Measurements from ENCODE around the gene KATNB1.
"Not testable (repeated sequence)": the region's sequence is repeated elsewhere in the genome, so short reads cannot be mapped to it uniquely, and the experiment has no call there.

KATNB1 gene

GRCh38 chr16:57726433-57726947, 9.1 kb upstream of the KATNB1 start:
- DNase-seq = no peak

- DNase-seq = no peak
Measured at GRCh38 chr16:57727610-57728009, 8.0 kb upstream of the KATNB1 start.

GRCh38 chr16:57728336-57729181, 7.0 kb upstream of the KATNB1 start:
- DNase-seq = no peak

- no peak for DNase-seq
Measured at GRCh38 chr16:57729182-57729484, 6.4 kb upstream of the KATNB1 start.

- DNase-seq = not testable (repeated sequence)
Measured at GRCh38 chr16:57729852-57730251, 5.7 kb upstream of the KATNB1 start.

- no peak for DNase-seq
Measured at GRCh38 chr16:57730771-57731730, 4.5 kb upstream of the KATNB1 start.

- no peak for DNase-seq
Measured at GRCh38 chr16:57732037-57732436, 3.5 kb upstream of the KATNB1 start.

GRCh38 chr16:57732714-57733113, 2.9 kb upstream of the KATNB1 start:
- DNase-seq = no peak

GRCh38 chr16:57734308-57734924, 1.2 kb upstream of the KATNB1 start:
- no peak for DNase-seq

- DNase-seq = peak; percentile 98
Measured at GRCh38 chr16:57734925-57735754, 430 bp upstream of the KATNB1 start.

GRCh38 chr16:57736419-57737351, 1.1 kb downstream of the KATNB1 start:
- peak; percentile 41 for DNase-seq

- DNase-seq = no peak
Measured at GRCh38 chr16:57738844-57739243, 3.3 kb downstream of the KATNB1 start.

GRCh38 chr16:57739756-57740422, 4.3 kb downstream of the KATNB1 start:
- no peak for DNase-seq

- DNase-seq = no peak
Measured at GRCh38 chr16:57740423-57741071, 5.0 kb downstream of the KATNB1 start.

- no peak for DNase-seq
Measured at GRCh38 chr16:57741660-57742191, 6.2 kb downstream of the KATNB1 start.

GRCh38 chr16:57742543-57742942, 7.0 kb downstream of the KATNB1 start:
- no peak for DNase-seq

- no peak for DNase-seq
Measured at GRCh38 chr16:57743458-57743857, 7.9 kb downstream of the KATNB1 start.

- DNase-seq = no peak
Measured at GRCh38 chr16:57743886-57744641, 8.5 kb downstream of the KATNB1 start.

GRCh38 chr16:57744642-57744903, 9.0 kb downstream of the KATNB1 start:
- no peak for DNase-seq

Data from stimulated activated CD4-positive, alpha-beta T cell treated with anti-CD3 and anti-CD28 coated beads, Interleukin-4, amount 100 ng/mL, for 1 hour (primary cell).